ENCODE data around the gene POPDC2. TPM values are rescaled to one million over a fixed set of nuclear protein-coding genes. Genes with fewer than 3 reads are reported as not detected.
"Not testable (repeated sequence)": the region's sequence is repeated elsewhere in the genome, so short reads cannot be mapped to it uniquely, and the experiment has no call there.

Gene POPDC2
- total RNA-seq, 2 experiments from 2014 or later, result 2.1 to 2.3 TPM

- intact Hi-C loops (cut with micrococcal nuclease), result loop anchor here (1.0 kb wide), 2 partner anchors 27 to 76 kb away; partner anchors contain the start of gene COX17
Measured at GRCh38 chr3:119601154-119601553, 59.2 kb downstream of the POPDC2 start.

GRCh38 chr3:119600732-119601131, 59.7 kb downstream of the POPDC2 start:
- intact Hi-C loops (cut with micrococcal nuclease), result loop anchor here (1.0 kb wide), 2 partner anchors 28 to 77 kb away; partner anchors contain the start of gene COX17
- peak; percentile 70 for DNase-seq
- no peak overlapping the region for H3K4me3 Mint-ChIP-seq
- ChIA-PET CTCF (interaction anchor here (0.7 to 4.1 kb wide), 18 partner anchors 10 to 182 kb away, joined by 3 to 27 read pairs (median 4); no protein-coding TSS in a partner anchor), POLR2A (interaction anchor here (1.5 kb wide), 1 partner anchor 76 kb away, joined by 9 read pairs; the partner anchor contains the start of gene COX17)
- H3K4me1 Mint-ChIP-seq (ENCODE audit: low read depth), result peaks cover 27% of the 10 kb centered on the region
- H3K27ac Mint-ChIP-seq, result no peak overlapping the region
- H3K27me3 Mint-ChIP-seq, result peaks cover 2% of the 10 kb centered on the region
- no peaks in the 10 kb centered on the region for H3K9me3 Mint-ChIP-seq
- H3K36me3 Mint-ChIP-seq, result no peaks in the 10 kb centered on the region

More at GRCh38 chr3:119601154-119601553, 59.2 kb downstream of the POPDC2 start:
- ChIA-PET CTCF (interaction anchor here (0.7 to 4.1 kb wide), 14 partner anchors 13 to 102 kb away, joined by 3 to 27 read pairs (median 4); no protein-coding TSS in a partner anchor), POLR2A (interaction anchor here (1.5 kb wide), 1 partner anchor 75 kb away, joined by 9 read pairs; the partner anchor contains the start of gene COX17)
- H3K27me3 Mint-ChIP-seq, result peaks cover 2% of the 10 kb centered on the region
- H3K9me3 Mint-ChIP-seq, result no peaks in the 10 kb centered on the region
- peak; percentile 44 for DNase-seq
- H3K4me3 Mint-ChIP-seq, result no peak overlapping the region
- no peaks in the 10 kb centered on the region for H3K36me3 Mint-ChIP-seq
- peaks cover 23% of the 10 kb centered on the region for H3K4me1 Mint-ChIP-seq (ENCODE audit: low read depth)
- H3K27ac Mint-ChIP-seq, result no peak overlapping the region

GRCh38 chr3:119599558-119600174, 60.7 kb downstream of the POPDC2 start:
- ChIA-PET POLR2A (interaction anchor here (0.5 kb wide), 1 partner anchor 172 kb away, joined by 3 read pairs; no protein-coding TSS in a partner anchor), CTCF (interaction anchor here (0.8 to 4.1 kb wide), 12 partner anchors 11 to 80 kb away, joined by 3 to 27 read pairs (median 5); no protein-coding TSS in a partner anchor)
- Mint-ChIP-seq H3K27me3 (peaks cover 2% of the 10 kb centered on the region), H3K27ac (no peak overlapping the region), H3K9me3 (no peaks in the 10 kb centered on the region), H3K4me3 (no peak overlapping the region), H3K4me1 (ENCODE audit: low read depth) (peaks cover 24% of the 10 kb centered on the region), H3K36me3 (no peaks in the 10 kb centered on the region)
- no peak for DNase-seq
- intact Hi-C loops (cut with micrococcal nuclease), result no loop called here

- ChIA-PET CTCF (interaction anchor here (2.6 to 4.1 kb wide), 2 partner anchors 77 to 82 kb away, joined by 7 to 27 read pairs; no protein-coding TSS in a partner anchor), POLR2A (no interaction called here)
- DNase-seq, result no peak
- intact Hi-C loops (cut with micrococcal nuclease), result loop anchor here (1.0 kb wide), 2 partner anchors 41 to 45 kb away; no protein-coding TSS in a partner anchor
- H3K27me3 Mint-ChIP-seq, result no peaks in the 10 kb centered on the region
- no peaks in the 10 kb centered on the region for H3K36me3 Mint-ChIP-seq
- H3K4me1 Mint-ChIP-seq (ENCODE audit: low read depth), result peaks cover 24% of the 10 kb centered on the region
- no peak overlapping the region for H3K27ac Mint-ChIP-seq
- no peak overlapping the region for H3K4me3 Mint-ChIP-seq
- H3K9me3 Mint-ChIP-seq, result no peaks in the 10 kb centered on the region
Measured at GRCh38 chr3:119598410-119599098, 61.8 kb downstream of the POPDC2 start.

GRCh38 chr3:119597548-119598288, 62.7 kb downstream of the POPDC2 start, which contains the start of gene PLA1A:
PLA1A (plus strand) TSS chr3:119597885; CDS start chr3:119597914, 29 bp downstream.
- H3K27me3 Mint-ChIP-seq, result no peaks in the 10 kb centered on the region
- ChIA-PET CTCF (no interaction called here), POLR2A (no interaction called here)
- no peaks in the 10 kb centered on the region for H3K36me3 Mint-ChIP-seq
- peaks cover 24% of the 10 kb centered on the region for H3K4me1 Mint-ChIP-seq (ENCODE audit: low read depth)
- H3K27ac Mint-ChIP-seq, result no peak within 1 kb of the TSS
- intact Hi-C loops (cut with micrococcal nuclease), result loop anchor here (1.0 kb wide), 2 partner anchors 42 to 46 kb away; no protein-coding TSS in a partner anchor
- no peak within 1 kb of the TSS for H3K4me3 Mint-ChIP-seq
- DNase-seq, result no peak
- no peaks in the 10 kb centered on the region for H3K9me3 Mint-ChIP-seq

- Mint-ChIP-seq H3K4me1 (ENCODE audit: low read depth) (peaks cover 24% of the 10 kb centered on the region), H3K4me3 (no peak overlapping the region), H3K27me3 (peaks cover 2% of the 10 kb centered on the region), H3K27ac (no peak overlapping the region), H3K36me3 (no peaks in the 10 kb centered on the region), H3K9me3 (no peaks in the 10 kb centered on the region)
- CTCF ChIA-PET, result no interaction called here
- intact Hi-C loops (cut with micrococcal nuclease), result no loop called here
- POLR2A ChIA-PET, result no interaction called here
- no peak for DNase-seq
Measured at GRCh38 chr3:119596398-119596797, 64.0 kb downstream of the POPDC2 start.

- POLR2A ChIA-PET, result no interaction called here
- Mint-ChIP-seq H3K4me1 (ENCODE audit: low read depth) (peaks cover 21% of the 10 kb centered on the region), H3K27ac (no peak overlapping the region), H3K9me3 (peaks cover under 1% of the 10 kb centered on the region), H3K27me3 (peaks cover 2% of the 10 kb centered on the region), H3K4me3 (no peak overlapping the region), H3K36me3 (no peaks in the 10 kb centered on the region)
- intact Hi-C loops (cut with micrococcal nuclease), result no loop called here
- CTCF ChIA-PET, result no interaction called here
- no peak for DNase-seq
Measured at GRCh38 chr3:119595639-119596334, 64.6 kb downstream of the POPDC2 start.

- H3K27me3 Mint-ChIP-seq; H3K9me3 Mint-ChIP-seq; H3K36me3 Mint-ChIP-seq; DNase-seq; H3K27ac Mint-ChIP-seq; POLR2A ChIA-PET; H3K4me3 Mint-ChIP-seq; CTCF ChIA-PET; intact Hi-C loops (cut with micrococcal nuclease): not testable (repeated sequence)
- peaks cover 20% of the 10 kb centered on the region for H3K4me1 Mint-ChIP-seq (ENCODE audit: low read depth)
Measured at GRCh38 chr3:119594929-119595328, 65.5 kb downstream of the POPDC2 start.

GRCh38 chr3:119594066-119594465, 66.3 kb downstream of the POPDC2 start:
- ChIA-PET POLR2A (no interaction called here), CTCF (no interaction called here)
- H3K4me1 Mint-ChIP-seq (ENCODE audit: low read depth), result peaks cover 18% of the 10 kb centered on the region
- peaks cover 10% of the 10 kb centered on the region for H3K9me3 Mint-ChIP-seq
- H3K27me3 Mint-ChIP-seq, result peaks cover 9% of the 10 kb centered on the region
- no peak overlapping the region for H3K4me3 Mint-ChIP-seq
- intact Hi-C loops (cut with micrococcal nuclease), result no loop called here
- peaks cover 8% of the 10 kb centered on the region for H3K36me3 Mint-ChIP-seq
- no peak for DNase-seq
- no peak overlapping the region for H3K27ac Mint-ChIP-seq

- Mint-ChIP-seq H3K36me3 (peaks cover 8% of the 10 kb centered on the region), H3K27me3 (peaks cover 9% of the 10 kb centered on the region), H3K9me3 (peaks cover 10% of the 10 kb centered on the region), H3K4me1 (ENCODE audit: low read depth) (peaks cover 21% of the 10 kb centered on the region), H3K27ac (no peak overlapping the region), H3K4me3 (no peak overlapping the region)
- DNase-seq, result no peak
- POLR2A ChIA-PET, result no interaction called here
- intact Hi-C loops (cut with micrococcal nuclease), result no loop called here
- CTCF ChIA-PET, result no interaction called here
Measured at GRCh38 chr3:119592861-119593260, 67.5 kb downstream of the POPDC2 start.
